Lower leg skin (tissue), 4 donors: Measurements from ENCODE around the gene SV2C. TPM values are rescaled to one million over a fixed set of nuclear protein-coding genes. Genes with fewer than 3 reads are reported as not detected.
"Not testable (repeated sequence)": the region's sequence is repeated elsewhere in the genome, so short reads cannot be mapped to it uniquely, and the experiment has no call there.

Experiments used
- DNase-seq, 2 donors: peaks; one replicate each; pipeline ENCODE4 v3.0.0-alpha.2; 2019; ENCODE audit warnings: low spot score in 2 of 2
- H3K4me3 ChIP-seq: fragments of 200-600 bp; sonication (generic); 2 replicates; pipeline ENCODE4 v1.5.1; 2017; ENCODE audit warnings: mild to moderate bottlenecking, low read depth; ENCODE audit not compliant: poor library complexity, severe bottlenecking
- POLR2A ChIP-seq, 2 donors: fragments of 450-650 bp; IDR thresholded peaks; one replicate each; pipeline ENCODE4 v1.6.1; 2016 to 2017; ENCODE audit warnings: antibody characterized with exemption in 2 of 2, mild to moderate bottlenecking in 1 of 2, moderate library complexity in 1 of 2
- WGBS, 2 donors: methylation state at CpG; one replicate each; pipeline ENCODE4 v1.1.5; 2018; 5-methylcytosine and 5-hydroxymethylcytosine counted together
- intact Hi-C: fragments of 100-400 bp; cut with DNase I; formaldehyde crosslinking; loops from one replicate; pipeline ENCODE4 v1.15.0; 2023; ENCODE audit warnings: low total_unique reads
- total RNA-seq, 4 donors: library from RNA; depleted of rRNA; stranded (reverse); fragments of >200 nt; gene quantifications; one replicate each; pipeline ENCODE4 v1.1.0, GENCODE V29; 2016
- TF ChIP-seq, protein P1 (sequence below), 3 donors: fragments of 450-650 bp; IDR thresholded peaks; one replicate each; pipeline ENCODE4 v1.5.1; 2016; ENCODE audit warnings: antibody characterized with exemption in 3 of 3, mild to moderate bottlenecking in 3 of 3, moderate library complexity in 2 of 3

Gene SV2C
- total RNA-seq, 4 donors from 2014 or later: 0.04 to 0.63 (median 0.24) TPM

DNA sequence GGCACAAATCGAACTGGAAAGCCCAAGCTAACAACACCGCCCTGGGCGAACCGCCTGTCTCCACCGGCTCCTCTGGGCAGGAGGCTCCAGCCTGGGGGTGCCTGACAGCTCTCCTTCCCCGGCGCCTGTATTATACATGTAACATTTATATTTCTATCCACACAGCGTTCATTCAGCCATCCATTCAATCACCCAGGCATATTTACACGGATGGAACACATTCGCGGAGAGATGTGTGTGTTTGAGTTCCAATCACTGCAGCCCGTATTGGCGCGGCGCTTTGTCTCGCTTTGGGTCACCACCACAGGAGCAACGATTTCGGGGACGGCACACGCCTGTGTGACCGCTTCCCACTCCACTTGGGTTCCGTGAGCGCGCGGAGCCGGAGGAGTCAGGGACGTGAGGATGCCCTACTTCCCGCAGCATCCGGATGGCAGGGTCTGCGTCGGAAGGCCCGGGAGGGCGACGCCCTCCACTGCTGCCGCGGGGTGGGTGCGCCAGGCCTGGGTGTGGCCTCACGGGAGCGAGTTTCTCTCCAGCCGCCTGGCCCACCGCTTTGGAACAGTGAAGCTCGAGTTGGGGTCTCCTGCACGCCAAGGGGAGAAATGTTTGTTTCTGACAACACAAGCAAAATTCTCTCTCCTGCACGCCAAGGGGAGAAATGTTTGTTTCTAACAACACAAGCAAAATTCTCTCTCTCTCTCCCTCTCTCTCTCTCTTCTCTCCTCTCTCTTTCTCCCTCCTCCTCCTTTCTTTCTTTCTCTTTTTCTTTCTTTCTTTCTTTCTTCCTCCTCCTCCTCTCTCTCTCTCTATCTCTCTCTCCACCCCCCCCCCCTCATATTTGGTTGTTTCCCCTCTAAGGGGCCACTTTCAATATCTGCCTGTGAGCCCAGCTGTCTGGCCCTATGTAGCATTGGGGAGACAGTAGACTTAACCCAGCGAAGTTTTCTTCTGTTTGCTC lies 1.1 kb upstream of the SV2C start:
- H3K4me3 ChIP-seq: no peak overlapping the region
- no peak for DNase-seq
- intact Hi-C loops: no loop called here
- TF ChIP-seq, protein P1, sequence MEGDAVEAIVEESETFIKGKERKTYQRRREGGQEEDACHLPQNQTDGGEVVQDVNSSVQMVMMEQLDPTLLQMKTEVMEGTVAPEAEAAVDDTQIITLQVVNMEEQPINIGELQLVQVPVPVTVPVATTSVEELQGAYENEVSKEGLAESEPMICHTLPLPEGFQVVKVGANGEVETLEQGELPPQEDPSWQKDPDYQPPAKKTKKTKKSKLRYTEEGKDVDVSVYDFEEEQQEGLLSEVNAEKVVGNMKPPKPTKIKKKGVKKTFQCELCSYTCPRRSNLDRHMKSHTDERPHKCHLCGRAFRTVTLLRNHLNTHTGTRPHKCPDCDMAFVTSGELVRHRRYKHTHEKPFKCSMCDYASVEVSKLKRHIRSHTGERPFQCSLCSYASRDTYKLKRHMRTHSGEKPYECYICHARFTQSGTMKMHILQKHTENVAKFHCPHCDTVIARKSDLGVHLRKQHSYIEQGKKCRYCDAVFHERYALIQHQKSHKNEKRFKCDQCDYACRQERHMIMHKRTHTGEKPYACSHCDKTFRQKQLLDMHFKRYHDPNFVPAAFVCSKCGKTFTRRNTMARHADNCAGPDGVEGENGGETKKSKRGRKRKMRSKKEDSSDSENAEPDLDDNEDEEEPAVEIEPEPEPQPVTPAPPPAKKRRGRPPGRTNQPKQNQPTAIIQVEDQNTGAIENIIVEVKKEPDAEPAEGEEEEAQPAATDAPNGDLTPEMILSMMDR (IDR thresholded peaks at IDR 0.05): no peak
- no peak for TF ChIP-seq POLR2A (IDR thresholded peaks at IDR 0.05)
- WGBS, 2 donors: 5 to 6% methylated on average over 41 to 45 of the region's 45 CpGs

DNA sequence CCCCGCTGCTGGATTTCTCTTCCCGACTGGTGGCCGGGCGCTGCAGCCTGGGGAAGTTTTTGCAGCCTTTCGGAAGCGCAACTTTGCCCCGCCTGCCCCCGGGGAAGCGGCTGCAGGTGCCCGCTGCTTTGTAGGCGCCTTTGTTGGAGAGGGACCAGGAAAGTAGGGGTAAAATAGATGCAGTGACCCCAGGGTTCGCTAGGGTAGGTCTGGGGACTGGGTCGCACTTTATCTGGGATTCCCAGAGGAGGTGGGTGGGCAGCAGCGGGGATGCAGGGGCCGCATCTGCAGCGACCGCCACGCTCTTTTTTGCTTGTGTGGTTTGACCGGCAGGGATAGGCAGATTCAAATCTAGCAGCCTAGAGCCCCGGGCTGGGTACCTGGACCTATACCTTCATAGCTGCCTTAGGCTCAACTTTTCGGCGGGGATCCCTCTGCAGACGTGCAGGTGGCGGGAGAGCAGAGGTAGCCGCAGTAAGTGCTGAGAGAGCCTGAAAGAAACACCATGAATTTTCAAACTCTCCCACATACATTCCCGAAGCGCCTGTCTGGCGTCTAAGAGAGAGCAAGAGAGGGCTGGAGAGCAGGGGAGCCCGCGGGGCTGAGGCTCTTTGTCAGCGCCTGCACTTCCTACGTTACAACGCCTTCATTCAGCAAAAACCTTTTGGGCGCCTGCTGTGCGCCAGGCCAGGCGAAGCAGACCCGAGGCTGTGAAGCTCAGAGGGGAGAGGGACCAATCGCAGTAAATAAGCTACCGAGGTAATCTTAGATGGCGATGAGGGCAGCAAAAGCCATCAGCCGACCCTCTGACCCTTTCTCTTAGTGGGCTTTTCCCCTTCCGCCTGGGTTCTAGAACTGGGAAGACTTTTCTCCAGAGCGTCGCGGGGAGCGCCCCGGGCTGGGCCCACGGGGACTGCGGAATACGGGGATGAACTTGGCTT lies 642 bp downstream of the SV2C start:
- 1 to 2% methylated on average over 38 to 42 of the region's 50 CpGs for WGBS, 2 donors

DNA sequence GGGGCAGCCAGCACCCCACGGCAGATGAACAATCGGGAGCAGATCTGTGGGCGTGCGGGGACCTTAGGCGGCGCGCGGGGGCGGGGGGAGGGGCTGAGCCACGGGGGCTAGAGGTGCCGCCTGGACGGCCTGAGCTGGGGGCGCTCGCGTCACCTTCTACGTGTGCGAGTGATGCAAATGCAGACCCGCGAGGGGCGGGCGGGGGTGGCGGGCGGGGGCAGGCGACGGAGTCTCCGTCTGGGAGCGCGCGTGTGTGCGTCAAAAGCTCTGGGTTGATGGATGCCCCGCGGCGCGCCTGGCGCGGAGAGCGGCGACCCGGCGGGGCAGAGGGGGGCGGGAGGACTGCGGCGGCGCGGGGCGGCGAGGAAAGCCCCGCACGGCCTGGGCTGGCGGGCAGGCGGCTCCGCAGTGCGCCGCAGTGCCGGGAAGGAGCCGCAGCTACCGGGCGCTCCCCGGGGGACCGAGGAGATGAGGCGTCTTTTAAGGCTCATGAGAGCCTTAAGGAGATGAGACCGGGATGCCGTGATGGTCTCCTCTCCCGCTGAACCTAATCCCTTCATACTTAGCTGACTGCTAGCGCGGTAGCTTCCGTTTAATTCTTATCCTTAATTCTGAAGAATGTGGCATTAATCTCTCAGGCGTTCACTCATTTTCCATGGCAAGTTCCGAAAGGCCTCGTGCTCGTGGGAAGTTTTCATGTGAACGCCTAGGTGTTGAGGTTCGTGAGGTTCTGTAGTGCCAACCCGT lies 1.5 kb downstream of the SV2C start:
- 2% methylated on average over 44 to 58 of the region's 74 CpGs for WGBS, 2 donors
- H3K4me3 ChIP-seq: no peak overlapping the region
- TF ChIP-seq, protein P1 (IDR thresholded peaks at IDR 0.05): no peak
- TF ChIP-seq POLR2A (IDR thresholded peaks at IDR 0.05): no peak
- intact Hi-C loops: no loop called here
- DNase-seq: no peak

More for the DNA sequence above, 642 bp downstream of the SV2C start:
- no peak for TF ChIP-seq POLR2A (IDR thresholded peaks at IDR 0.05)
- TF ChIP-seq, protein P1 (IDR thresholded peaks at IDR 0.05): no peak
- intact Hi-C loops: no loop called here
- no peak overlapping the region for H3K4me3 ChIP-seq
- DNase-seq: no peak

DNA sequence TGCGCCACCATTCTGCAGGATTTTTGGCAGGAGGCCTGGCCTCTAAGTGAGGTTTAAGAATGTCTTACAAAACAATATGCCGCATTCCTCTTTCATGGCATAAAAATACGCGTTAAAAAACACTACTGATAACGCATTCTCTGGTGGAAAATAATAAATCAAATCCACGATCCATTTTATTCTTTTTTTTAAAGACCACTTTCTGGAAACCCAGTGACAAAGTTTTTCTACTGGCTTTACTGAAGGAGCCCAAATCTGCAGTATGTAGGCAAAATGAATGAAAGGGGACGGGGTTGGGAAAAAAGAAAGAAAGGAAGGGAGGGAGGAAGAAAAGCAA lies 2.0 kb downstream of the SV2C start:
- DNase-seq: no peak
- intact Hi-C loops: no loop called here
- TF ChIP-seq, protein P1 (IDR thresholded peaks at IDR 0.05): no peak
- TF ChIP-seq POLR2A (IDR thresholded peaks at IDR 0.05): no peak
- no peak overlapping the region for H3K4me3 ChIP-seq
- 24 to 26% methylated on average over 7 of the region's 7 CpGs for WGBS, 2 donors

DNA sequence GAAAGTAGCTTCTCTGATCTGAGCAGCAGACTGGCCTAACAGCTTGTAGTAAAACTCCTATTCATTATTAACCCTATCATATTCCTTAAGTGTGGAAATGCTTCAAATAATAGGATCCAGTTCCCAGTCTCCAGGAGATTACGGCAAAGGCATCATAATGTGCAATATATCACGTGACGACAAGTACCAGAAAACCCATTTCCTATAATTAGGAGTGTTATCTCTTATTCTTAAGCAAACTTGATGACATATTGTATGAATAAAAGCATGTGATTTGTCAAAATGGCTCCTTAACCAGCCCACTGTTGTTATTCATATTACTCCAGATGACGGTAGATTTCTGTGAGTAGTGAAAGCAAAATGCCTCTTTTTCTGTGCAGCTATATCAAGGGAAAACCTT lies 2.9 kb downstream of the SV2C start:
- intact Hi-C loops: no loop called here

DNA sequence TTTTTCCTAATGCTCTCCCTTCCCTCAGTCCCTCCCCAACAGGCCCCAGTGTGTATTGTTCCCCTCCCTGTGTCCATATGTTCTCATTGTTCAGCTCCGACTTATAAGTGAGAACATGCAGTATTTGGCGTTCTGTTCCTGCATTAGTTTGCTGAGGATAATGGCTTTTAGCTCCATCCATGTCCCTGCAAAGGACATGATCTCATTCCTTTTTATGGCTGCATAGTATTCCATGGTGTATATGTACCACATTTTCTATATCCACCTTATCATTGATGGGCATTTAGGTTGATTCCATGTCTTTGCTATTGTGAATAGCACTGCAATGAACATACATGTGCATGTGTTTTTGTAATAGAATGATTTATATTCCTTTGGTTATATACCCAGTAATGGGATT lies 6.0 kb downstream of the SV2C start:
- H3K4me3 ChIP-seq, DNase-seq, intact Hi-C loops: not testable (repeated sequence)
- 84 to 87% methylated on average over 2 of the region's 2 CpGs for WGBS, 2 donors

More for the DNA sequence above, 2.9 kb downstream of the SV2C start:
- WGBS, 2 donors: 65 to 66% methylated on average over 4 of the region's 4 CpGs
- TF ChIP-seq, protein P1 (IDR thresholded peaks at IDR 0.05): no peak
- no peak for TF ChIP-seq POLR2A (IDR thresholded peaks at IDR 0.05)
- DNase-seq: no peak
- H3K4me3 ChIP-seq: no peak overlapping the region
